Tibial nerve (tissue), 4 donors: Measurements from ENCODE around the gene IGSF22. TPM values are rescaled to one million over a fixed set of nuclear protein-coding genes. Genes with fewer than 3 reads are reported as not detected.
"Not testable (repeated sequence)": the region's sequence is repeated elsewhere in the genome, so short reads cannot be mapped to it uniquely, and the experiment has no call there.

Source experiments
- DNase-seq, 2 donors: peaks; one replicate each; pipeline ENCODE4 v3.0.0-alpha.2; 2019; ENCODE audit warnings: low spot score in 2 of 2
- H3K27ac ChIP-seq, 4 donors: fragments of 200-600 bp; sonication (generic) in 3 of 4; one replicate each; pipeline ENCODE4 v1.5.1; 2017 to 2019; ENCODE audit warnings: mild to moderate bottlenecking in 1 of 4
- H3K27me3 ChIP-seq, 2 donors: fragments of 200-600 bp; sonication (generic) in 1 of 2; one replicate each; pipeline versions ENCODE4 v1.5.1 to v1.6.0; 2017 to 2019
- H3K36me3 ChIP-seq, 3 donors: fragments of 200-600 bp; sonication (generic); one replicate each; pipeline ENCODE4 v1.5.1; 2018 to 2019
- H3K4me1 ChIP-seq, 4 donors: fragments of 200-600 bp; sonication (generic) in 3 of 4; one replicate each; pipeline ENCODE4 v1.5.1; 2017 to 2019
- H3K4me3 ChIP-seq, 4 donors: fragments of 200-600 bp; sonication (generic) in 3 of 4; one replicate each; pipeline ENCODE4 v1.5.1; 2017 to 2019; ENCODE audit warnings: mild to moderate bottlenecking in 1 of 4, moderate library complexity in 1 of 4
- H3K9me3 ChIP-seq, 4 donors: fragments of 200-600 bp; sonication (generic) in 3 of 4; one replicate each; pipeline ENCODE4 v1.5.1; 2017 to 2019
- CTCF ChIP-seq, 5 experiments: fragments of 200-600 bp in 3 of 5; fragments of 450-650 bp in 2 of 5; sonication (generic) in 3 of 5; IDR thresholded peaks; one replicate each; pipeline ENCODE4 v1.5.1; 2016 to 2019; ENCODE audit warnings: antibody characterized with exemption in 5 of 5, mild to moderate bottlenecking in 3 of 5, moderate library complexity in 2 of 5
- EP300 ChIP-seq, 2 donors: sonication (generic); formaldehyde crosslinking; IDR thresholded peaks; one replicate each; pipeline ENCODE4 v1.6.1; 2017; ENCODE audit warnings: antibody characterized with exemption in 2 of 2, mild to moderate bottlenecking in 1 of 2
- POLR2A ChIP-seq, 2 donors: fragments of 450-650 bp; IDR thresholded peaks; one replicate each; pipeline ENCODE4 v1.6.1; 2017; ENCODE audit warnings: antibody characterized with exemption in 2 of 2, mild to moderate bottlenecking in 2 of 2, moderate library complexity in 2 of 2
- WGBS, 2 donors: methylation state at CpG; one replicate each; pipeline ENCODE4 v1.1.5; 2018; 5-methylcytosine and 5-hydroxymethylcytosine counted together
- total RNA-seq, 4 donors: library from RNA; depleted of rRNA; stranded (reverse); fragments of >200 nt; gene quantifications; one replicate each; pipeline ENCODE4 v1.1.0, GENCODE V29; 2016

IGSF22 gene
- total RNA-seq, 4 donors from 2014 or later: 0.44 to 0.90 TPM; not detected in 2

GRCh38 chr11:18696638-18697225 is 29.3 kb downstream of the IGSF22 start:
- H3K4me1 ChIP-seq: peaks cover 0 to 26% (median 7%) of the 10 kb centered on the region in 4 donors
- WGBS, 2 donors: 88 to 91% methylated on average over 2 of the region's 2 CpGs
- TF ChIP-seq POLR2A (IDR thresholded peaks at IDR 0.05) (no peak), EP300 (IDR thresholded peaks at IDR 0.05) (no peak), CTCF (IDR thresholded peaks at IDR 0.05) (no peak)
- H3K27ac ChIP-seq: no peak overlapping the region
- DNase-seq: no peak
- peaks cover 0 to 9% (median 0%) of the 10 kb centered on the region in 3 donors for H3K36me3 ChIP-seq
- H3K9me3 ChIP-seq: no peaks in the 10 kb centered on the region
- H3K4me3 ChIP-seq: no peak overlapping the region
- no peaks in the 10 kb centered on the region for H3K27me3 ChIP-seq

- H3K27me3 ChIP-seq: no peaks in the 10 kb centered on the region
- no peak for TF ChIP-seq POLR2A (IDR thresholded peaks at IDR 0.05)
- no peak for TF ChIP-seq CTCF (IDR thresholded peaks at IDR 0.05)
- no peak for TF ChIP-seq EP300 (IDR thresholded peaks at IDR 0.05)
- DNase-seq: no peak
- 62 to 66% methylated on average over 9 of the region's 9 CpGs for WGBS, 2 donors
- peaks cover 0 to 5% (median 2%) of the 10 kb centered on the region in 4 donors for H3K4me1 ChIP-seq
- H3K4me3 ChIP-seq: no peak overlapping the region
- H3K36me3 ChIP-seq: no peaks in the 10 kb centered on the region
- H3K9me3 ChIP-seq: no peaks in the 10 kb centered on the region
- no peak overlapping the region for H3K27ac ChIP-seq
Measured at GRCh38 chr11:18692941-18693760, 32.8 kb downstream of the IGSF22 start.

- not testable (repeated sequence) for H3K4me3 ChIP-seq, H3K27me3 ChIP-seq, DNase-seq, H3K4me1 ChIP-seq, H3K36me3 ChIP-seq, H3K27ac ChIP-seq, H3K9me3 ChIP-seq
- WGBS, 2 donors: 73 to 83% methylated on average over 4 of the region's 4 CpGs
Measured at GRCh38 chr11:18691467-18692140, 34.4 kb downstream of the IGSF22 start.

- Histone ChIP-seq H3K36me3 (no peaks in the 10 kb centered on the region), H3K4me1 (no peaks in the 10 kb centered on the region), H3K27me3 (no peaks in the 10 kb centered on the region), H3K27ac (no peak overlapping the region), H3K4me3 (no peak overlapping the region), H3K9me3 (no peaks in the 10 kb centered on the region)
- DNase-seq: no peak
- no peak for TF ChIP-seq CTCF (IDR thresholded peaks at IDR 0.05)
- TF ChIP-seq POLR2A (IDR thresholded peaks at IDR 0.05): no peak
- TF ChIP-seq EP300 (IDR thresholded peaks at IDR 0.05): no peak
- 47 to 86% methylated on average over 1 of the region's 1 CpG for WGBS, 2 donors
Measured at GRCh38 chr11:18684267-18684666, 41.7 kb downstream of the IGSF22 start.

GRCh38 chr11:18682466-18682865 is 43.5 kb downstream of the IGSF22 start:
- no peaks in the 10 kb centered on the region for H3K9me3 ChIP-seq
- H3K36me3 ChIP-seq: no peaks in the 10 kb centered on the region
- H3K4me1 ChIP-seq: no peaks in the 10 kb centered on the region
- no peak overlapping the region for H3K27ac ChIP-seq
- no peak for TF ChIP-seq CTCF (IDR thresholded peaks at IDR 0.05)
- TF ChIP-seq POLR2A (IDR thresholded peaks at IDR 0.05): no peak
- no peak for TF ChIP-seq EP300 (IDR thresholded peaks at IDR 0.05)
- no peak overlapping the region for H3K4me3 ChIP-seq
- H3K27me3 ChIP-seq: no peaks in the 10 kb centered on the region
- WGBS, 2 donors: 92 to 96% methylated on average over 3 of the region's 3 CpGs
- DNase-seq: no peak

- not testable (repeated sequence) for DNase-seq, H3K36me3 ChIP-seq, H3K4me1 ChIP-seq, H3K27me3 ChIP-seq, H3K4me3 ChIP-seq, H3K9me3 ChIP-seq, H3K27ac ChIP-seq
- WGBS, 2 donors: 90 to 94% methylated on average over 1 of the region's 1 CpG
Measured at GRCh38 chr11:18681949-18682348, 44.0 kb downstream of the IGSF22 start.
